ENCODE measurements around the gene INTS3.

INTS3 gene

GRCh38 chr1:153796786-153797659 is 69.2 kb downstream of the INTS3 start:
- H3K27ac ChIP-seq = no peak overlapping the region
- TF ChIP-seq ZFX (IDR thresholded peaks at IDR 0.05) (no peak), CTCF (conservative IDR thresholded peaks at IDR 0.05) (peak; percentile 93)

- TF ChIP-seq ZFX (IDR thresholded peaks at IDR 0.05) (no peak), CTCF (conservative IDR thresholded peaks at IDR 0.05) (no peak)
- no peak overlapping the region for H3K27ac ChIP-seq
These were observed 70.6 kb downstream of the INTS3 start for GRCh38 chr1:153798468-153798780.

- TF ChIP-seq CTCF (conservative IDR thresholded peaks at IDR 0.05) (no peak), ZFX (IDR thresholded peaks at IDR 0.05) (no peak)
- no peak overlapping the region for H3K27ac ChIP-seq
These were observed 71.2 kb downstream of the INTS3 start for GRCh38 chr1:153799016-153799415.

- TF ChIP-seq CTCF (conservative IDR thresholded peaks at IDR 0.05) (no peak), ZFX (IDR thresholded peaks at IDR 0.05) (no peak)
- no peak overlapping the region for H3K27ac ChIP-seq
These were observed 72.0 kb downstream of the INTS3 start for GRCh38 chr1:153799566-153800465.

GRCh38 chr1:153800516-153800915 is 72.7 kb downstream of the INTS3 start:
- TF ChIP-seq ZFX (IDR thresholded peaks at IDR 0.05) (no peak), CTCF (conservative IDR thresholded peaks at IDR 0.05) (no peak)
- no peak overlapping the region for H3K27ac ChIP-seq

GRCh38 chr1:153801028-153801625 is 73.3 kb downstream of the INTS3 start:
- TF ChIP-seq CTCF (conservative IDR thresholded peaks at IDR 0.05) (no peak), ZFX (IDR thresholded peaks at IDR 0.05) (no peak)
- H3K27ac ChIP-seq = no peak overlapping the region
